GM23248 (cell line): ENCODE data around the gene CDK9.

Source experiments
- EZH2 ChIP-seq: fragments of 200-600 bp; sonication (generic); IDR thresholded peaks from 2 replicates; pipeline ENCODE4 v1.6.1; 2018; ENCODE audit warnings: antibody characterized with exemption, mild to moderate bottlenecking; ENCODE audit not compliant: insufficient read depth, poor library complexity, severe bottlenecking
- EZH2phosphoT487 ChIP-seq: fragments of 200-600 bp; sonication (generic); IDR thresholded peaks from 2 replicates; pipeline ENCODE4 v1.6.1; 2018; ENCODE audit warnings: antibody characterized with exemption, moderate library complexity, mild to moderate bottlenecking, low read depth; ENCODE audit not compliant: insufficient read depth

GRCh38 chr9:127790094-127790855, 4.4 kb downstream of the CDK9 start:
- no peak for TF ChIP-seq EZH2
- no peak for TF ChIP-seq EZH2phosphoT487
